ENCODE measurements around the gene GRB7. TPM values are rescaled to one million over a fixed set of nuclear protein-coding genes. Genes with fewer than 3 reads are reported as not detected.

The GRB7 gene
- total and polyA plus RNA-seq, 10 of the 15 experiments (the other 5 are each of a cell fraction or from before 2014, with no cell fraction given): 0.05 to 0.34 (median 0.19) TPM; not detected in 4

DNA sequence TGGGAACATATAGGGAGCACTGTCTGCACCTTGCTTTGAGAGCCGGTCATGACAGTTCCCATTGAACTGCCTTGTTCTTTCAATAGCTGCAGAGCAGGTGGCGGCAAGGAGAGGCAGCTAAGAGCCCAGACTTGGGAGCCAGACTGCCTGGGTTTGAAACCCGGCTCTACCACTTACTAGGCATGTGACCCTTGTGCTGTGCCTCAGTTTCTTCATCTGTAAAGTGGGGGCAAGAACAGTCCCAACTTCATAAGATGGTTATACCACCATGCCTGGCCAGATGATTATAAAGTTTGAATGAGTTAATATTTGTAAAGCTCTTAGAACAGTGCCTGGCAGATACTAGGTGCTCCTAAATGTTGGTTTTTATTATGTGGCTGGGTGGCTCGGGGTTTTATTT lies 23.5 kb upstream of the GRB7 start (continued):
- TF ChIP-seq, protein P1, sequence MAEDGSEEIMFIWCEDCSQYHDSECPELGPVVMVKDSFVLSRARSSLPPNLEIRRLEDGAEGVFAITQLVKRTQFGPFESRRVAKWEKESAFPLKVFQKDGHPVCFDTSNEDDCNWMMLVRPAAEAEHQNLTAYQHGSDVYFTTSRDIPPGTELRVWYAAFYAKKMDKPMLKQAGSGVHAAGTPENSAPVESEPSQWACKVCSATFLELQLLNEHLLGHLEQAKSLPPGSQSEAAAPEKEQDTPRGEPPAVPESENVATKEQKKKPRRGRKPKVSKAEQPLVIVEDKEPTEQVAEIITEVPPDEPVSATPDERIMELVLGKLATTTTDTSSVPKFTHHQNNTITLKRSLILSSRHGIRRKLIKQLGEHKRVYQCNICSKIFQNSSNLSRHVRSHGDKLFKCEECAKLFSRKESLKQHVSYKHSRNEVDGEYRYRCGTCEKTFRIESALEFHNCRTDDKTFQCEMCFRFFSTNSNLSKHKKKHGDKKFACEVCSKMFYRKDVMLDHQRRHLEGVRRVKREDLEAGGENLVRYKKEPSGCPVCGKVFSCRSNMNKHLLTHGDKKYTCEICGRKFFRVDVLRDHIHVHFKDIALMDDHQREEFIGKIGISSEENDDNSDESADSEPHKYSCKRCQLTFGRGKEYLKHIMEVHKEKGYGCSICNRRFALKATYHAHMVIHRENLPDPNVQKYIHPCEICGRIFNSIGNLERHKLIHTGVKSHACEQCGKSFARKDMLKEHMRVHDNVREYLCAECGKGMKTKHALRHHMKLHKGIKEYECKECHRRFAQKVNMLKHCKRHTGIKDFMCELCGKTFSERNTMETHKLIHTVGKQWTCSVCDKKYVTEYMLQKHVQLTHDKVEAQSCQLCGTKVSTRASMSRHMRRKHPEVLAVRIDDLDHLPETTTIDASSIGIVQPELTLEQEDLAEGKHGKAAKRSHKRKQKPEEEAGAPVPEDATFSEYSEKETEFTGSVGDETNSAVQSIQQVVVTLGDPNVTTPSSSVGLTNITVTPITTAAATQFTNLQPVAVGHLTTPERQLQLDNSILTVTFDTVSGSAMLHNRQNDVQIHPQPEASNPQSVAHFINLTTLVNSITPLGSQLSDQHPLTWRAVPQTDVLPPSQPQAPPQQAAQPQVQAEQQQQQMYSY (CRISPR knock-in tag; IDR thresholded peaks at IDR 0.05): no peak
- TF ChIP-seq, protein P2, sequence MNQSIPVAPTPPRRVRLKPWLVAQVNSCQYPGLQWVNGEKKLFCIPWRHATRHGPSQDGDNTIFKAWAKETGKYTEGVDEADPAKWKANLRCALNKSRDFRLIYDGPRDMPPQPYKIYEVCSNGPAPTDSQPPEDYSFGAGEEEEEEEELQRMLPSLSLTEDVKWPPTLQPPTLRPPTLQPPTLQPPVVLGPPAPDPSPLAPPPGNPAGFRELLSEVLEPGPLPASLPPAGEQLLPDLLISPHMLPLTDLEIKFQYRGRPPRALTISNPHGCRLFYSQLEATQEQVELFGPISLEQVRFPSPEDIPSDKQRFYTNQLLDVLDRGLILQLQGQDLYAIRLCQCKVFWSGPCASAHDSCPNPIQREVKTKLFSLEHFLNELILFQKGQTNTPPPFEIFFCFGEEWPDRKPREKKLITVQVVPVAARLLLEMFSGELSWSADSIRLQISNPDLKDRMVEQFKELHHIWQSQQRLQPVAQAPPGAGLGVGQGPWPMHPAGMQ (IDR thresholded peaks at IDR 0.05; ENCODE audit: borderline replicate concordance): no peak
- TF ChIP-seq, protein P3, sequence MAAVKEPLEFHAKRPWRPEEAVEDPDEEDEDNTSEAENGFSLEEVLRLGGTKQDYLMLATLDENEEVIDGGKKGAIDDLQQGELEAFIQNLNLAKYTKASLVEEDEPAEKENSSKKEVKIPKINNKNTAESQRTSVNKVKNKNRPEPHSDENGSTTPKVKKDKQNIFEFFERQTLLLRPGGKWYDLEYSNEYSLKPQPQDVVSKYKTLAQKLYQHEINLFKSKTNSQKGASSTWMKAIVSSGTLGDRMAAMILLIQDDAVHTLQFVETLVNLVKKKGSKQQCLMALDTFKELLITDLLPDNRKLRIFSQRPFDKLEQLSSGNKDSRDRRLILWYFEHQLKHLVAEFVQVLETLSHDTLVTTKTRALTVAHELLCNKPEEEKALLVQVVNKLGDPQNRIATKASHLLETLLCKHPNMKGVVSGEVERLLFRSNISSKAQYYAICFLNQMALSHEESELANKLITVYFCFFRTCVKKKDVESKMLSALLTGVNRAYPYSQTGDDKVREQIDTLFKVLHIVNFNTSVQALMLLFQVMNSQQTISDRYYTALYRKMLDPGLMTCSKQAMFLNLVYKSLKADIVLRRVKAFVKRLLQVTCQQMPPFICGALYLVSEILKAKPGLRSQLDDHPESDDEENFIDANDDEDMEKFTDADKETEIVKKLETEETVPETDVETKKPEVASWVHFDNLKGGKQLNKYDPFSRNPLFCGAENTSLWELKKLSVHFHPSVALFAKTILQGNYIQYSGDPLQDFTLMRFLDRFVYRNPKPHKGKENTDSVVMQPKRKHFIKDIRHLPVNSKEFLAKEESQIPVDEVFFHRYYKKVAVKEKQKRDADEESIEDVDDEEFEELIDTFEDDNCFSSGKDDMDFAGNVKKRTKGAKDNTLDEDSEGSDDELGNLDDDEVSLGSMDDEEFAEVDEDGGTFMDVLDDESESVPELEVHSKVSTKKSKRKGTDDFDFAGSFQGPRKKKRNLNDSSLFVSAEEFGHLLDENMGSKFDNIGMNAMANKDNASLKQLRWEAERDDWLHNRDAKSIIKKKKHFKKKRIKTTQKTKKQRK (IDR thresholded peaks at IDR 0.05; ENCODE audit: low read depth, low read length): no peak
- TF ChIP-seq NBN (IDR thresholded peaks at IDR 0.05) (no peak), MXI1 (IDR thresholded peaks at IDR 0.05; ENCODE audit: low read depth, low read length) (no peak), IRF4 (IDR thresholded peaks at IDR 0.05; ENCODE audit: low read depth, low read length) (no peak)
- TF ChIP-seq, protein P4, sequence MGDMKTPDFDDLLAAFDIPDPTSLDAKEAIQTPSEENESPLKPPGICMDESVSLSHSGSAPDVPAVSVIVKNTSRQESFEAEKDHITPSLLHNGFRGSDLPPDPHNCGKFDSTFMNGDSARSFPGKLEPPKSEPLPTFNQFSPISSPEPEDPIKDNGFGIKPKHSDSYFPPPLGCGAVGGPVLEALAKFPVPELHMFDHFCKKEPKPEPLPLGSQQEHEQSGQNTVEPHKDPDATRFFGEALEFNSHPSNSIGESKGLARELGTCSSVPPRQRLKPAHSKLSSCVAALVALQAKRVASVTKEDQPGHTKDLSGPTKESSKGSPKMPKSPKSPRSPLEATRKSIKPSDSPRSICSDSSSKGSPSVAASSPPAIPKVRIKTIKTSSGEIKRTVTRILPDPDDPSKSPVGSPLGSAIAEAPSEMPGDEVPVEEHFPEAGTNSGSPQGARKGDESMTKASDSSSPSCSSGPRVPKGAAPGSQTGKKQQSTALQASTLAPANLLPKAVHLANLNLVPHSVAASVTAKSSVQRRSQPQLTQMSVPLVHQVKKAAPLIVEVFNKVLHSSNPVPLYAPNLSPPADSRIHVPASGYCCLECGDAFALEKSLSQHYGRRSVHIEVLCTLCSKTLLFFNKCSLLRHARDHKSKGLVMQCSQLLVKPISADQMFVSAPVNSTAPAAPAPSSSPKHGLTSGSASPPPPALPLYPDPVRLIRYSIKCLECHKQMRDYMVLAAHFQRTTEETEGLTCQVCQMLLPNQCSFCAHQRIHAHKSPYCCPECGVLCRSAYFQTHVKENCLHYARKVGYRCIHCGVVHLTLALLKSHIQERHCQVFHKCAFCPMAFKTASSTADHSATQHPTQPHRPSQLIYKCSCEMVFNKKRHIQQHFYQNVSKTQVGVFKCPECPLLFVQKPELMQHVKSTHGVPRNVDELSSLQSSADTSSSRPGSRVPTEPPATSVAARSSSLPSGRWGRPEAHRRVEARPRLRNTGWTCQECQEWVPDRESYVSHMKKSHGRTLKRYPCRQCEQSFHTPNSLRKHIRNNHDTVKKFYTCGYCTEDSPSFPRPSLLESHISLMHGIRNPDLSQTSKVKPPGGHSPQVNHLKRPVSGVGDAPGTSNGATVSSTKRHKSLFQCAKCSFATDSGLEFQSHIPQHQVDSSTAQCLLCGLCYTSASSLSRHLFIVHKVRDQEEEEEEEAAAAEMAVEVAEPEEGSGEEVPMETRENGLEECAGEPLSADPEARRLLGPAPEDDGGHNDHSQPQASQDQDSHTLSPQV (IDR thresholded peaks at IDR 0.05): no peak
